ENCODE results near the gene FSTL4.

- TF ChIP-seq POLR2A (IDR thresholded peaks at IDR 0.05): no peak
- TF ChIP-seq, protein P1, sequence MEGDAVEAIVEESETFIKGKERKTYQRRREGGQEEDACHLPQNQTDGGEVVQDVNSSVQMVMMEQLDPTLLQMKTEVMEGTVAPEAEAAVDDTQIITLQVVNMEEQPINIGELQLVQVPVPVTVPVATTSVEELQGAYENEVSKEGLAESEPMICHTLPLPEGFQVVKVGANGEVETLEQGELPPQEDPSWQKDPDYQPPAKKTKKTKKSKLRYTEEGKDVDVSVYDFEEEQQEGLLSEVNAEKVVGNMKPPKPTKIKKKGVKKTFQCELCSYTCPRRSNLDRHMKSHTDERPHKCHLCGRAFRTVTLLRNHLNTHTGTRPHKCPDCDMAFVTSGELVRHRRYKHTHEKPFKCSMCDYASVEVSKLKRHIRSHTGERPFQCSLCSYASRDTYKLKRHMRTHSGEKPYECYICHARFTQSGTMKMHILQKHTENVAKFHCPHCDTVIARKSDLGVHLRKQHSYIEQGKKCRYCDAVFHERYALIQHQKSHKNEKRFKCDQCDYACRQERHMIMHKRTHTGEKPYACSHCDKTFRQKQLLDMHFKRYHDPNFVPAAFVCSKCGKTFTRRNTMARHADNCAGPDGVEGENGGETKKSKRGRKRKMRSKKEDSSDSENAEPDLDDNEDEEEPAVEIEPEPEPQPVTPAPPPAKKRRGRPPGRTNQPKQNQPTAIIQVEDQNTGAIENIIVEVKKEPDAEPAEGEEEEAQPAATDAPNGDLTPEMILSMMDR (IDR thresholded peaks at IDR 0.05 in 4 of 5, conservative IDR thresholded peaks at IDR 0.05 in 1 of 5): no peak
Measured at GRCh38 chr5:133259199-133259997, 352.9 kb downstream of the FSTL4 start.

All from gastrocnemius medialis (tissue), 4 donors.